Loucy (cell line): ENCODE measurements around the gene PDCD2L.

Experiments
- H2AFZ ChIP-seq: fragments of 200-600 bp; sonication (generic); 2 replicates; pipeline ENCODE4 v1.6.0; 2016; ENCODE audit warnings: antibody characterized with exemption, mild to moderate bottlenecking, low read length, moderate library complexity
- H3F3A ChIP-seq: fragments of 200-600 bp; 2 replicates; pipeline ENCODE4 v1.6.0; 2016; ENCODE audit warnings: antibody characterized with exemption, low read depth, mild to moderate bottlenecking
- H3K27me3 ChIP-seq: fragments of 200-600 bp; sonication (generic); 2 replicates; pipeline ENCODE4 v1.6.1; 2014; ENCODE audit warnings: low read length, mild to moderate bottlenecking; ENCODE audit not compliant: insufficient read depth, poor library complexity, severe bottlenecking
- H3K36me3 ChIP-seq: fragments of 200-600 bp; sonication (generic); 2 replicates; pipeline ENCODE4 v1.6.1; 2016; ENCODE audit warnings: low read length; ENCODE audit not compliant: insufficient read depth
- H3K4me1 ChIP-seq: fragments of 200-600 bp; sonication (generic); 2 replicates; pipeline ENCODE4 v1.5.1; 2014; ENCODE audit warnings: low read length, mild to moderate bottlenecking; ENCODE audit not compliant: insufficient read depth, poor library complexity, severe bottlenecking
- H3K4me2 ChIP-seq: fragments of 200-600 bp; sonication (generic); 2 replicates; pipeline ENCODE4 v1.6.0; 2014; ENCODE audit warnings: antibody characterized with exemption, low read length, low read depth, mild to moderate bottlenecking; ENCODE audit not compliant: poor library complexity, severe bottlenecking
- H3K4me3 ChIP-seq: fragments of 200-600 bp; sonication (generic); 2 replicates; pipeline ENCODE4 v1.5.1; 2014; ENCODE audit warnings: low read length, mild to moderate bottlenecking, mixed read lengths; ENCODE audit not compliant: poor library complexity, severe bottlenecking
- H3K79me2 ChIP-seq: fragments of 200-600 bp; sonication (generic); 2 replicates; pipeline ENCODE4 v1.6.1; 2014; ENCODE audit warnings: low read length; ENCODE audit not compliant: insufficient read depth
- H3K9ac ChIP-seq: fragments of 200-600 bp; sonication (generic); 2 replicates; pipeline ENCODE4 v1.6.0; 2014; ENCODE audit warnings: mild to moderate bottlenecking, low read depth, low read length, moderate library complexity; ENCODE audit not compliant: poor library complexity, severe bottlenecking
- H3K9me2 ChIP-seq: fragments of 200-600 bp; sonication (generic); replicated peaks from 2 replicates; pipeline ENCODE4 v1.6.1; 2016; ENCODE audit warnings: low read depth, low read length, mixed read lengths
- H3K9me3 ChIP-seq: fragments of 200-600 bp; sonication (generic); 2 replicates; pipeline ENCODE4 v1.6.1; 2014; ENCODE audit warnings: mild to moderate bottlenecking, antibody characterized with exemption, low read length, low read depth; ENCODE audit not compliant: insufficient read depth
- H4K20me1 ChIP-seq: fragments of 200-600 bp; sonication (generic); 2 replicates; pipeline ENCODE4 v1.6.0; 2014; ENCODE audit warnings: antibody characterized with exemption, low read length, mild to moderate bottlenecking; ENCODE audit not compliant: insufficient read depth, poor library complexity, severe bottlenecking
- CTCF ChIP-seq: fragments of 200-600 bp; sonication (generic); conservative IDR thresholded peaks from 2 replicates; pipeline ENCODE4 v1.5.1; 2014; ENCODE audit warnings: mild to moderate bottlenecking, antibody characterized with exemption, low read length
- EZH2phosphoT487 ChIP-seq: fragments of 200-600 bp; IDR thresholded peaks from 2 replicates; pipeline ENCODE4 v1.6.1; 2018; ENCODE audit warnings: antibody characterized with exemption, mild to moderate bottlenecking, moderate library complexity, borderline replicate concordance

Gene PDCD2L

DNA sequence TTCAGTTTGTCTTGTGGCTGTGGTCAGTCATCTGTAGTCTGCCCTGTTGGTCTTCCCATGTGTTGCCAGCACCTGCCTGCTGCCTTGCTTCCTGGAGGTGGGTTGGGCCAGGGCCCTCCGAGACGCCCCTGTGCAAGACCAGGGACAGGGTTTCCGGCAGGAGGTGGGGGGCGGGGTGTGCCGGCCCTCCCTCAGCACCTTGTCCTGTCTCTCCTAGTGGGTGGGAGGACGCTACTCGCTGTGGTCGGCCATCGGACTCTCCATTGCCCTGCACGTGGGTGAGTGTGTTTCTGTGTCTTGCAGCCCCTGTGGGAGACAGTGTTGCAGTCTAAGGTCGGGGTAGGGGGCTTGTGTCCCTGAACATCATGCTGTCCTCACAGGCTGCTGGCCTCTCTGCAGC is 11.2 kb upstream of the PDCD2L start:
- H2AFZ ChIP-seq, result no peak overlapping the region
- H3F3A ChIP-seq, result no peaks in the 10 kb centered on the region
- no peaks in the 10 kb centered on the region for H3K9me2 ChIP-seq
- H4K20me1 ChIP-seq, result peaks cover 6% of the 10 kb centered on the region
- no peak for TF ChIP-seq EZH2phosphoT487
- no peak for TF ChIP-seq CTCF
- H3K79me2 ChIP-seq, result peaks cover 5% of the 10 kb centered on the region; the same call in 1 of the 2 replicates
- no peaks in the 10 kb centered on the region for H3K27me3 ChIP-seq
- H3K4me1 ChIP-seq, result no peaks in the 10 kb centered on the region
- H3K9me3 ChIP-seq, result no peaks in the 10 kb centered on the region
- no peak overlapping the region for H3K9ac ChIP-seq
- peaks cover 89% of the 10 kb centered on the region; the same call in 1 of the 2 replicates for H3K36me3 ChIP-seq
- no peak overlapping the region for H3K4me2 ChIP-seq
- H3K4me3 ChIP-seq, result no peak overlapping the region

DNA sequence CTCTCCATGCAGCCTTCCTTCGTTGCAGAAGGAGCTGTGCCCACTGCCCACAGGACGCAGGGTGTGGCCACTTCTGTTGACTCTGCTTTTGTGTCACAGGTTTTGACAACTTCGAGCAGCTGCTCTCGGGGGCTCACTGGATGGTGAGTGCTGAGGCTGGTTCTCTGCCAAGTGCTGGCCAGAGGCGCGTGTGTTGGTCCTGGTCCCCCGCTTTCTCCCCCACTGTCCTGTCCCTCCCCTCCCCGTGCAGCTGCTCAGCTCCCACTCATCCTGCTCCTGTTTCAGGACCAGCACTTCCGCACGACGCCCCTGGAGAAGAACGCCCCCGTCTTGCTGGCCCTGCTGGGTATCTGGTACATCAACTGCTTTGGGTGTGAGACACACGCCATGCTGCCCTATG is 10.6 kb upstream of the PDCD2L start:
- no peaks in the 10 kb centered on the region for H3K27me3 ChIP-seq
- no peak overlapping the region for H3K4me2 ChIP-seq
- H3K79me2 ChIP-seq, result peaks cover 5% of the 10 kb centered on the region; the same call in 1 of the 2 replicates
- no peaks in the 10 kb centered on the region for H3K4me1 ChIP-seq
- no peaks in the 10 kb centered on the region for H3K9me3 ChIP-seq
- no peaks in the 10 kb centered on the region for H3F3A ChIP-seq
- H3K36me3 ChIP-seq, result peaks cover 94% of the 10 kb centered on the region; the same call in 1 of the 2 replicates
- no peak overlapping the region for H3K4me3 ChIP-seq
- no peaks in the 10 kb centered on the region for H3K9me2 ChIP-seq
- H4K20me1 ChIP-seq, result peaks cover 6% of the 10 kb centered on the region
- H2AFZ ChIP-seq, result no peak overlapping the region
- no peak for TF ChIP-seq EZH2phosphoT487
- TF ChIP-seq CTCF, result no peak
- H3K9ac ChIP-seq, result no peak overlapping the region

GRCh38 chr19:34397853-34398252 is 6.3 kb upstream of the PDCD2L start:
- H3K79me2 ChIP-seq, result no peaks in the 10 kb centered on the region
- no peaks in the 10 kb centered on the region for H4K20me1 ChIP-seq
- TF ChIP-seq CTCF (no peak), EZH2phosphoT487 (no peak)
- H3K9me3 ChIP-seq, result no peaks in the 10 kb centered on the region
- H3K4me1 ChIP-seq, result no peaks in the 10 kb centered on the region
- peaks cover 83% of the 10 kb centered on the region; the same call in 1 of the 2 replicates for H3K36me3 ChIP-seq
- H3K9me2 ChIP-seq, result no peaks in the 10 kb centered on the region
- H3K4me2 ChIP-seq, result no peak overlapping the region
- no peaks in the 10 kb centered on the region for H3F3A ChIP-seq
- H3K4me3 ChIP-seq, result no peak overlapping the region
- no peak overlapping the region for H3K9ac ChIP-seq
- no peaks in the 10 kb centered on the region for H3K27me3 ChIP-seq
- no peak overlapping the region for H2AFZ ChIP-seq
